ENCODE measurements around the gene SNRNP200.

DNA sequence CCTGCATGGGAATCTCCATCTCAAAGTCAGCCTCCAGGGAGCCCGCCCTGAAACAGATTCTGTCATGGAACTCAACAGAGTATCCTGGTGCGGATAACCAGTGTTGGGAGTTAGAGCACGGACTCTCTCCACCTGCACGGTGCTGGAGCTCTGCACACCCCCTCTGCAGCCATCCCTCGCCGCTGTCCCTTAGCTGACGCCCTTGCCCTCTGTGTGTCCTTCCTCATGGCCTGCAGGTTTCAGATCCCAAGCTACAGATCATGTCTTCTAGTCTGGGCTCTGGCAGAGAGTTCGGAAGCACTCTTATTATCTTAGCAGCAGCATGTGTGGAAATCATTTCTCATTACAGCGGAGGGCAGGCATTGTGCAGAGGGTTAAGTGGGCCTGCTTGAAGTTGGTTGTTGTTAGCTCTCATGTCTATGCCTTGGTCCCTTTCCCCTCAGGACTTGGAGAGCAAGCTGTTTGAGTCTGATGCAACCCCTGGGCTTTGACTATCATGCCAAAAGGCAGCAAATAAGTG, 65.5 kb downstream of the SNRNP200 start:
- TF ChIP-seq, protein P1, sequence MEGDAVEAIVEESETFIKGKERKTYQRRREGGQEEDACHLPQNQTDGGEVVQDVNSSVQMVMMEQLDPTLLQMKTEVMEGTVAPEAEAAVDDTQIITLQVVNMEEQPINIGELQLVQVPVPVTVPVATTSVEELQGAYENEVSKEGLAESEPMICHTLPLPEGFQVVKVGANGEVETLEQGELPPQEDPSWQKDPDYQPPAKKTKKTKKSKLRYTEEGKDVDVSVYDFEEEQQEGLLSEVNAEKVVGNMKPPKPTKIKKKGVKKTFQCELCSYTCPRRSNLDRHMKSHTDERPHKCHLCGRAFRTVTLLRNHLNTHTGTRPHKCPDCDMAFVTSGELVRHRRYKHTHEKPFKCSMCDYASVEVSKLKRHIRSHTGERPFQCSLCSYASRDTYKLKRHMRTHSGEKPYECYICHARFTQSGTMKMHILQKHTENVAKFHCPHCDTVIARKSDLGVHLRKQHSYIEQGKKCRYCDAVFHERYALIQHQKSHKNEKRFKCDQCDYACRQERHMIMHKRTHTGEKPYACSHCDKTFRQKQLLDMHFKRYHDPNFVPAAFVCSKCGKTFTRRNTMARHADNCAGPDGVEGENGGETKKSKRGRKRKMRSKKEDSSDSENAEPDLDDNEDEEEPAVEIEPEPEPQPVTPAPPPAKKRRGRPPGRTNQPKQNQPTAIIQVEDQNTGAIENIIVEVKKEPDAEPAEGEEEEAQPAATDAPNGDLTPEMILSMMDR (IDR thresholded peaks at IDR 0.05), result no peak
- no peak for TF ChIP-seq POLR2A (IDR thresholded peaks at IDR 0.05)
